Psoas muscle (tissue), 8 donors: ENCODE data around the gene MYF6. TPM values are rescaled to one million over a fixed set of nuclear protein-coding genes. Genes with fewer than 3 reads are reported as not detected.

Experiments used
- ATAC-seq, 4 donors: fragments of 200-7000 bp; cut with Tn5 transposase; one replicate each; pipeline ENCODE4 v1.9.1; 2020; ENCODE audit warnings: moderate library complexity in 3 of 4, mild to moderate bottlenecking in 2 of 4
- DNase-seq, 2 donors: peaks; one replicate each; pipeline ENCODE4 v3.0.0-alpha.2; 2020
- H3K27ac ChIP-seq: fragments of 200-600 bp; one replicate; pipeline ENCODE4 v1.8.0; 2022
- H3K27me3 ChIP-seq, 3 donors: fragments of 200-600 bp in 1 of 3; one replicate each; pipeline versions ENCODE4 v1.6.1 to v1.8.0; 2013 to 2022; ENCODE audit warnings: low read length in 2 of 3, mild to moderate bottlenecking in 2 of 3, moderate library complexity in 1 of 3; ENCODE audit not compliant: insufficient read depth in 3 of 3
- H3K36me3 ChIP-seq, 2 donors: fragments of 200-600 bp in 1 of 2; one replicate each; pipeline versions ENCODE4 v1.6.1 to v1.8.0; 2013 to 2022; ENCODE audit warnings: low read depth in 1 of 2, mild to moderate bottlenecking in 1 of 2, moderate library complexity in 1 of 2; ENCODE audit not compliant: insufficient read depth in 1 of 2
- H3K4me1 ChIP-seq: fragments of 200-600 bp; one replicate; pipeline ENCODE4 v1.8.0; 2022
- H3K4me3 ChIP-seq: fragments of 200-600 bp; one replicate; pipeline ENCODE4 v1.8.0; 2022; ENCODE audit warnings: mild to moderate bottlenecking
- H3K9me3 ChIP-seq: fragments of 200-600 bp; one replicate; pipeline ENCODE4 v1.8.0; 2022
- WGBS, 3 donors: extraction: QIAGEN DNeasy Blood & Tissue Kit; methylation state at CpG; one replicate each; pipeline versions ENCODE4 v1.1.6 to v1.1.7; 2013; 5-methylcytosine and 5-hydroxymethylcytosine counted together
- intact Hi-C, 2 donors: fragments of 100-400 bp; cut with DNase I; formaldehyde crosslinking; loops; one replicate each; pipeline versions ENCODE4 v1.11.0 to v1.14.2; 2022
- polyA plus RNA-seq, 3 donors: library from polyadenylated mRNA; stranded (reverse); fragments of 200-250 nt; gene quantifications; one replicate each; pipeline ENCODE4 v1.2.3, GENCODE V29; 2013
- total RNA-seq, 4 donors: library from RNA; stranded (reverse); fragmentation: NEBNext Ultra II Directional in 2 of 4; extraction: Animal tissue kit (Norgen Biotek cat#: 25700) in 2 of 4; gene quantifications; one replicate each; pipeline versions ENCODE4 v1.2.1 to v1.2.4, GENCODE V29; 2021 to 2023
- TF ChIP-seq, protein P1 (sequence below): fragments of 200-600 bp; IDR thresholded peaks from one replicate; pipeline ENCODE4 v1.8.0; 2022; ENCODE audit warnings: antibody characterized with exemption
- donor health status: healthy with polysubstance abuse.
- donor health status: DM: no; HTN: no; CAD: no; lungs with moderate emphysema.
- donor health status: Bipolar disorder and iron deficiency.
- donor health status: healthy.
- donor health status: DM: yes; HTN: yes; CAD: no.
- donor health status: DM: no; HTN: no; CAD: no.
- donor health status: DM: no; HTN: no; CAD: no.
- donor health status: DM: yes; HTN: yes; CAD: no.

The MYF6 gene
- total and polyA plus RNA-seq, 7 donors, result 66.7 to 1,359 (median 377) TPM

DNA sequence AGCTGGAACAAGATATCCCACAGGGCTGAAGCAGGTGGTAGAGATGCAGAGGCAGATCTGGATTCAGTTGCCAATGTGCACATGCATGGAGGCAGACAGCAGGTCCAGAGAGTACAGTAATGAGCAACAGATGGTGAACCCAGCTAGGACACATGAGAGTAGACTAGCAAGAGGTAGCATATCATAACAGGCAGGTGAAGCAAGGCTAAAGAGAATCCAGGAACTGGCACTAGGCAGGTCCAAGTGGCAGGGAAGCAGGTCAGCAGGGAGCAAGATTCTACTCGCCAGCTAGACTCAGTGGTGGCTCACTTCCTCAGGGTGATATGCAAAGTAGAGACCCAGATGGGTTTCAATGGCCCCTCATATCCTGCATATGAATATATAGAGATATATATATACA, 15.3 kb upstream of the MYF6 start:
- 20 to 30% (median 27%) methylated on average over 1 of the region's 1 CpG for WGBS, 3 donors
- H3K27ac ChIP-seq, result peak overlapping the region; percentile 74
- no peaks in the 10 kb centered on the region for H3K27me3 ChIP-seq
- H3K4me1 ChIP-seq, result peaks cover 54% of the 10 kb centered on the region
- no peak overlapping the region for H3K4me3 ChIP-seq
- TF ChIP-seq, protein P1, sequence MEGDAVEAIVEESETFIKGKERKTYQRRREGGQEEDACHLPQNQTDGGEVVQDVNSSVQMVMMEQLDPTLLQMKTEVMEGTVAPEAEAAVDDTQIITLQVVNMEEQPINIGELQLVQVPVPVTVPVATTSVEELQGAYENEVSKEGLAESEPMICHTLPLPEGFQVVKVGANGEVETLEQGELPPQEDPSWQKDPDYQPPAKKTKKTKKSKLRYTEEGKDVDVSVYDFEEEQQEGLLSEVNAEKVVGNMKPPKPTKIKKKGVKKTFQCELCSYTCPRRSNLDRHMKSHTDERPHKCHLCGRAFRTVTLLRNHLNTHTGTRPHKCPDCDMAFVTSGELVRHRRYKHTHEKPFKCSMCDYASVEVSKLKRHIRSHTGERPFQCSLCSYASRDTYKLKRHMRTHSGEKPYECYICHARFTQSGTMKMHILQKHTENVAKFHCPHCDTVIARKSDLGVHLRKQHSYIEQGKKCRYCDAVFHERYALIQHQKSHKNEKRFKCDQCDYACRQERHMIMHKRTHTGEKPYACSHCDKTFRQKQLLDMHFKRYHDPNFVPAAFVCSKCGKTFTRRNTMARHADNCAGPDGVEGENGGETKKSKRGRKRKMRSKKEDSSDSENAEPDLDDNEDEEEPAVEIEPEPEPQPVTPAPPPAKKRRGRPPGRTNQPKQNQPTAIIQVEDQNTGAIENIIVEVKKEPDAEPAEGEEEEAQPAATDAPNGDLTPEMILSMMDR, result no peak
- no peaks in the 10 kb centered on the region for H3K36me3 ChIP-seq
- ATAC-seq (peak; percentile 97 to 99 (median 98)), DNase-seq (peak; percentile 12 to 53)
- intact Hi-C loops, result no loop called here
- H3K9me3 ChIP-seq, result peaks cover 2% of the 10 kb centered on the region

DNA sequence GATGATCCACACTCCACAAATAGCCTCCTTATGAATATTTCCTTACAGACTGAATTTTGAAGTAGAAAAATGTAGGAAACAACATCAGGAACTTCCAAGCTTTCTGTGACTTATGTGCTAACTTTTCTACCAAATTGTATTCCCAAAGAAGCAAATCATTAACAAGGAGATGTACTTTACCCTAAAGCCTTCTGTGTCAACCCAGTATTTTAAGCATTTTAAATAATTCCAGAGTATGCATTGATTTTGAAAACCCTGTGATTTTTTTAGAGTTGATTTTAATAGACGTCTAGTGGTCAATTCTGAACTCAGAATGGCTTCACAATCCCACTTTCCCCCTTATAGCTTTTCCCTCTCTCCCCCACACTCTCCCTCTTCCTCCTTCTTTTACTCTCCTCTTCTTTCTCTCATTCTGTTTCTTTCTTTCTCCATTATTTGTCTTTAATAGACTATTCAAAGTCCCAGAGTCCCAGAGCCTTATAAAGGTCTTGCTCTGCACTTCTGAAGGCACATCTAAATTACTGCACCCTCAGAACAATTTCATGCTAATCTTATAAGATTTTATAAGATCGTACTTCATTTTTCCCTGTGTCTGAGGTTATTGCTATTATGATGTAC, 10.1 kb upstream of the MYF6 start:
- Histone ChIP-seq H3K9me3 (no peaks in the 10 kb centered on the region), H3K27ac (peak overlapping the region; percentile 93), H3K27me3 (no peaks in the 10 kb centered on the region), H3K4me3 (peak overlapping the region; percentile 76), H3K4me1 (peaks cover 31% of the 10 kb centered on the region), H3K36me3 (no peaks in the 10 kb centered on the region)
- ATAC-seq (no peak), DNase-seq (no peak)
- WGBS, 3 donors, result 34 to 46% (median 36%) methylated on average over 2 of the region's 2 CpGs
- TF ChIP-seq, protein P1, result no peak
- intact Hi-C loops, result no loop called here

DNA sequence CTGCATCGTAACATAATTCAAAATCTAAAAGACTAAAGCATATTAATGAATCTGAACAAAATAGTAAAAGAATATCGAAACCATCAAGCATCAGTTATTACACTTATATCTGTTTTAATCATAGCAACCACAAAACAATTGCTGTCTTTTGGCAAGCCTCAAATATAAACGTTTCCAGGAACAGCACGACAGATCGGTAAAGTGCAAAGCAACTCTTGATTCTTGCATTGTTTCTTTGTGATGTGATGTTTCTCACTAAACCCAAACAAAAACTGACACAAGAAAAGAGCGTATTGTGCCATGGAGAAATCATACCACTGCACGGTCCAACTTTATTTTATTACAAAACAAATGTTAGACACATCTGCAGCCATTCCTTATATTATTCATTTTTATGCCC, 9.2 kb upstream of the MYF6 start:
- DNase-seq (no peak), ATAC-seq (no peak)
- intact Hi-C loops, result no loop called here
- H3K4me1 ChIP-seq, result peaks cover 26% of the 10 kb centered on the region
- peak overlapping the region; percentile 76 for H3K4me3 ChIP-seq
- H3K9me3 ChIP-seq, result no peaks in the 10 kb centered on the region
- peak overlapping the region; percentile 93 for H3K27ac ChIP-seq
- no peaks in the 10 kb centered on the region for H3K36me3 ChIP-seq
- no peaks in the 10 kb centered on the region for H3K27me3 ChIP-seq
- TF ChIP-seq, protein P1, result no peak
- 18 to 25% (median 19%) methylated on average over 7 of the region's 7 CpGs for WGBS, 3 donors

DNA sequence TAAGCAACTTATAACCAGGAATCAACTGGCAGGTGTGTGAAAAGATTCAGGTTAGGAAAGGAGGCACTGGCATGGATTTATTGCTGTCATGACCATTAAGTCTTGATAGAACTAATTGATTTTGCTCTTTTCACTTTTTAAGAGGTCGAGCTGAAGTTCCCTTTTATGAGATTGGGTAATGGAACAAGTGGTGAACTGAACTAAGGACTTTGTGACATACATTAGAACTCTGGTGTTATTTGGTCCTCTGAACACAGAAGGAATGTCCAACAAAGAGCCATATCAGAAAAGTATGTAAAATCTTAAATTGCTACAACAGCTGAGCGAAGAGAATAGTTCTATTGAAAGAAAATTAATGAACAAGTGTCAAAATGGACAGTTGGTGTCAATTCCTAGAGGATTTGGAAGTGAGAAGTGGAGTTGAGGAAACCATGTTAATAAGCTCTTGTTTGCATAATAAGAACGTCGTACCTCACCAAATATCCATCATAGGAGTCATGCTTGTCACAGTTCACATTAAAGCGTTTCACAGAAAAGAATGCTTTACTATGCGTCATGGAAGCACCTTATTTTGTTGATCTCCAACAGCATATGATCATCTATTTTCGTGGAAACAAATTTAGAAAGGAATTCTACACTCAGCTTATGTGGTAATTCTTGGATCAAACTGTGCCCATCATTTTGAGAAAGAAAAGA, 8.4 kb upstream of the MYF6 start:
- H3K27ac ChIP-seq, result peak overlapping the region; percentile 93
- peak overlapping the region; percentile 76 for H3K4me3 ChIP-seq
- H3K9me3 ChIP-seq, result no peaks in the 10 kb centered on the region
- intact Hi-C loops, result no loop called here
- TF ChIP-seq, protein P1, result no peak
- H3K27me3 ChIP-seq, result no peaks in the 10 kb centered on the region
- 32 to 42% (median 36%) methylated on average over 7 of the region's 7 CpGs for WGBS, 3 donors
- ATAC-seq (peak in 2 of 4 donors; percentile 19 to 37), DNase-seq (no peak)
- no peaks in the 10 kb centered on the region for H3K36me3 ChIP-seq
- H3K4me1 ChIP-seq, result peaks cover 25% of the 10 kb centered on the region
